ENCODE results near the gene PRDM2.

The PRDM2 gene

DNA sequence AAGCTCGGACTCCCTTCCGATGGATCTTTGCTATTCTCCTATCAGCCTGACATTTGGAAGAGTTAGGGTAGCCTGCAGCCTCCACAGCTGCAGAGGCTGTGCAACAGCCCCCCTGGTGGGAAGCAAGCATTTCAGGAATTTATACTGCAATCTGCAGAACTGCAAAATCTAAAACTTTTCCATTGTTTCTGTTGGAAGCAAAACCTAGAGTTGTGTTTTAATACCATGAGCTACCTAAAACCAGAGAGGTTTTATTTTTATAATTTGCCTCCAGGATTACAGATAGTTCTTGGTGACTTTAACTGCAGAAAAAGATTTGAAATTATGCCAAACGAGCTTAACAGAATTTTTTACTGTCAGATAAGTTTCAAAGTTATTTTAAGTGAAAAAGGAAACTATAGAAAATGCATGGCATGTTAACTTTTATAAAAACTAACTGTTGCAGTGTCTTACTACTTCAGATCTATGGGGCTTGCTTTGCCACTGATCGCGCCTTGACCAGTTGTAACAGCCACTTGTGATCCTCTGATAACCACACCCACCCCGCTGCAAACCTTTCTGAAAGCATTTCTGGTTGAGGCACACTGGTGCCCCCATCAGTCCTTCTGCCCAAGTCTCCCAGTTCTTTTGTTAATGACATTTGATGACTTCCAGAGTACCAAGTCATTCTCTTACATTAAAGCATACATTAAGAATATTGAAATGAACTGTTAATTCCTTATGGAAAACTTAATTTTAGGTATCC, 64.8 kb downstream of the PRDM2 start:
- no peak for DNase-seq

DNA sequence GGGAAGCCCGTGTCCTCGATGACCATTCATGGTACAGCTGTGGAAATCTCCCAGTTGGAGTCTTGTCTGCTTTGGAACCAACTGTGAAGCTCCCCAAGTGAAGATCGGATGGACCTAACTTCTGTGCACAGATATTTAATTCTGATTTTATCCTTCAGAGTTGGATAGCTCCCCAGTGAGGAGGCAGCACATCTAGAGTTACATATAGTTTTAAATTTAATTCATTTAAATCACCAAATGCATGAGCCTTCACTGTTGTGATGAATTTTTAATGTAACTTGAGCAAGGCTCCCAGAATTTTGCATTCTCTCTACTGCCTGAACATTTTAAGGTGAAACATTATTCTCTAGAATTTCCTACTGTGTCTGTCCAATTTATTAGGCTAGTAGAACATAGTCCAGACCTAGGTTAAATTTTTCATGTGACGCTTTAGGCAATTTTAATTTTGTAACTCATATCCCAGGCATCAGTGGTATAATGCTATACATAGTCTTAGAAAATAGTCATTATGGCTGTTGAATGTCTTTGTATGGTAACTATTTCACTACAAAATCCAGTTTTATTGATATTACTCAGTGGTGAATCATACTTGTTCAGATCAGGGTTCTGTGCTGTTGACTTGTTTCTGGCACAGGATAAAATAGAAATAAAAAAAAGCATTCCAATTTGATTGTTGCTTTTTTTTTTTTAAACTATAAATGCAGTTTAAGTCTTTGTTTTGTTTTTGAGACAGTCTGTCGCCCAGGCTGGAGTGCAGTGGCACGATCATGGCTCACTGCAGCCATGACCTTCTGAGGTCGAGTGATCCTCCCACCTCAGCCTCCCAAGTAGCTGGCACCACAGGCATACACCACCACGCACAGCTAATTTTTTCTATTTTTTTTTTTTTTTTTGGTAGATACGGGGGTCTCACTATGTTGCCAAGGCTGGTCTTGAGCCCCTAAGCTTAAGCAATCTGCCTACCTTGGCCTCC, 66.9 kb downstream of the PRDM2 start:
- DNase-seq: no peak

DNA sequence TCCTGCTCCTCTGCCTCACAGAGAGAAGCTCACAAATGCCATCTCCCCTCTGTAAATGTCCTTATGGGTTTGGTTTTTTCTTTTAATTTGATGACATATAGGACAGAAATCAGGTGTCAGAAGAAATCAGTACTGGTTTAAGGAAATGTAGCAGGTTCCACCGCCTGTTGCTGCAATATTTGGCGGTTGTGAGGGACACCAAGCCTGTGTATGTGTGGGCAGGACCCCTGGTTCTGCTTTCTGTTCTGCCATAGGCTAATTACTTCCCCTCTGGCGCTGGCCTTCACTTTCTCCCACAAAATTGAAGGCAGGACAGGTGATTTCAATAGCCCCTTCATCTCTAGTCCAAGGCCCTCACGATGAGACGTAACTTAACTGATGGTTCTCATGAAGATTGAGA, 69.2 kb downstream of the PRDM2 start:
- DNase-seq: no peak

DNA sequence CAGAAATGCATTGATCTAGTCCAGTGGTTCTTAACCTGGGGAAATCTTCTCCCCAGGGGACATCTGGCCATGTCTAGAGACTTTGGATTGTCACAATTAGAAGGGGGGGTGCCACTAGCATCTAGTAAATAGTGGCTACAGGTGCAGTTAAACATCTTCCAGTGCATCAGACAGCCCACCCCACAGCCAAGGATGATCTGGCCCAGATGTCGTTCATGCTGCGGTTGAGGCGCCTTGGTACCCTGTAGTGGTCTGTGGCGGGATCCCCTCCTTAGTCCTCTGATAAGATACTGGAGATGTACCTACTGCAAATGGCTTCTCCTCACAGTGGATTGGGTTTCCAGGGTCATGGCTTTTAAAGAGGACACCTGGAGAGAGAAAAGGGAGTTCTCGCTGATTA, 69.8 kb downstream of the PRDM2 start:
- DNase-seq: no peak

DNA sequence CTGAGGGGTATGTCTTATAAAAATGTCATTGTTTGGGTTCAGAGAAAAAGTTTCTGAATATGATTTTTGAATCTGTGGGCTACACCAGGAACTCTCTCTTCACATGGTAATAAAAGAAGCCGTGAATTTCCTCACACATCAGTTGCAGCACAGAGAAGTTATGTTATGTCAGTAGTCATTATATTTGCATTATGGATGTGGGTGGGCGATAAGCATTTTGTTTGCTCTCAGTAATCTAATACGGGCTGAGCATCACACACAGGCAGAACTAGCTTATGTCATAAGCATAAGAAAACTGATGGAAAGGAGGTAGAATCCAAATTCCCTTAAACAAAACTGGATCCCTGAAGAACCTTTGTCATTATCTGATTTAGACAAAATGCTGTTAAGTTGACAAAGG, 70.8 kb downstream of the PRDM2 start:
- no peak for DNase-seq

DNA sequence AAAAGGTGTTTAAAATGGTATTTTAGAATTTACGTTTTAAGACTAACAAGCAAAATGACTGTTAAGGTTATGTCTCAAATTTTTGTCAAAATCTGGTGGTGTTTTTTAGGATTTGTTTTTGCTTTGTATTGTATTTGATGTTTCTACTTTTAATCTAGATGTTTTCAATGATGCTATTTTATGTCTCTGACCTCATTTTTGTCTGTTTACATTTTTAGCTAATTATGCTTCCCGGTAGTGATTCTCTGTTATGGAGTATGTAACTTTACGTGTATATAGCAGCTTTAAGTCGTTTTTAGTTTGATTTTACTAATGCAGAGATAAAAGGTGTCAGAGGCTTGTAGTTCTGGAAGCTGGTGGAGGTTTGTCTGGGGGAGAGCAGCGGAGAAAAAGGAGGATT, 71.8 kb downstream of the PRDM2 start:
- no peak for DNase-seq

DNA sequence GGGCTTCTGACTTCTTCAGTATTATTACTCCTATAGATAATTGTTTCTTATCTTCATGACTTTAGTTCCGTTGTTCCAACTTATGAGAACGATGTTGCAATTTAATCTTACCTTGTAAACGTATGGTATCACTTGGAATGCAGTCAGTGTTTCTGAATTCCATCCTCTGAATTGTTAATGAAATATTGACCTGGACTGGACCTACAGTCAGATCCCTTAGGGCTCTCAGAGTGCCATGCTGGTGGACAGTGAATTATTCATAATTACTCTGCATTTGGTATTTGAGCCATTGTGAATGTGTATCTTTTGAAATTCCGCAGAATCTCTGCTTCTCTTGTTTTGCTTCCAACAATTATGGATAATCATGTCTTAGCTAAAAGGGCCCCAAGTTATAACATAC, 72.3 kb downstream of the PRDM2 start:
- no peak for DNase-seq

DNA sequence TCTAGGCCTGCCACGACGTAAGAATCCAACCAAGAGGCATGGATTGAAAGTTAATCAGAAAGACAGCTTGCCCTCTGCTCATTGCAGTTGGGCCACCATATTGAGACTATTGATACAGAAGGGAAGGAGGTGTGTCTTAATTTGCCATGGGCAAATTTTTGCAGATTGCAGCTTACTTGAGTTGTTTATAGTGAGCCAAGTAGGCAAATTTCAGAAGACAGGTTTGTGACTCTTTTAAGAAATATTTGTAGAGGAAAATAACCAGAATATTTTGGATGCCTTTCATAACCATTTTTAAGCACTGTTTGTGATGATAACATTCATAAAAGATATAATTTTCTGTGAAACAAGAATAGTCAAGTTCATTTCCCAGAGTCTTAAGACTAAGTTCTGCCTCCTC, 74.1 kb downstream of the PRDM2 start:
- DNase-seq: no peak

DNA sequence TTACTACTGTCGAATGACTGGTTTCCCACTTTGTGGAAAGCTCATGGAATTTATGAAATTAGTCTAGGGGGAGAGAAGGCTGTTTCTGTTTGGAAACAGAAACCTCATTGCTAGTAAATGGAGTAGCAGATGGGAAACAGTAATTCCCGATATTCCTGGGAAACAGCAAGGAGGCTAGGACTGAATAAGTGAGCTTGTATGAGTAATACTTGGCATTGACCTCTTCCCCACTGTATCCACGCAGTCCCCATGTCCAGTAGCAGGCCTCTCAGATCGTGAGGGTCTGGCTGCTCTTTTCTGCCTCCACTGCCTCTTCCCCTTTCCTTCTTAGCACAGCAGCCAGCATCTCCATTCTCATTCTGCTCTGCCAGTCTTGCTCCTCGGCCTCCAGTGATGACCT, 75.5 kb downstream of the PRDM2 start:
- no peak for DNase-seq

DNA sequence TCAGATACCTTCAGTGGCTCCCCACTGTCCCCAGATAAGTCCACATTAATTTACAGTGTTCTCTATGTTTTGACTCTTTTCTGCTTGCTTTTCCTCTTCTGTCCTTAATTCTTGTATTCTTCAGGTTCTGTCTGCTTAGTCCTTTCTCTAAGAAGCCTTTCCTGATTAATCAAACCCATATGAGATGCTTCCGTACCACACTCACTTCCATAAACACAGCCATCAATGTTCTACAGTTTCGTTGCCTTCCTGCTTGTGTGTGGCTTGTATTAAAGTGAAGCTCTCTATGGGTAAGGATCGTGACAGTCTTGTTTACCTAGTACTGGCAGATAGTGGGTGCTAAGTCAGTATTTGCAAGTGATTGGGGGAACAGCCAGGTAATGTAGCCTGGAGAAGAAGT, 75.9 kb downstream of the PRDM2 start:
- no peak for DNase-seq

DNA sequence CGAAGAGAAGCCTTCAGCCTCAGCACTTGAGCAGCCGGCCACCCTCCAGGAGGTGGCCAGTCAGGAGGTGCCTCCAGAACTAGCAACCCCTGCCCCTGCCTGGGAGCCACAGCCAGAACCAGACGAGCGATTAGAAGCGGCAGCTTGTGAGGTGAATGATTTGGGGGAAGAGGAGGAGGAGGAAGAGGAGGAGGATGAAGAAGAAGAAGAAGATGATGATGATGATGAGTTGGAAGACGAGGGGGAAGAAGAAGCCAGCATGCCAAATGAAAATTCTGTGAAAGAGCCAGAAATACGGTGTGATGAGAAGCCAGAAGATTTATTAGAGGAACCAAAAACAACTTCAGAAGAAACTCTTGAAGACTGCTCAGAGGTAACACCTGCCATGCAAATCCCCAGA, 78.4 kb downstream of the PRDM2 start:
- DNase-seq: no peak

DNA sequence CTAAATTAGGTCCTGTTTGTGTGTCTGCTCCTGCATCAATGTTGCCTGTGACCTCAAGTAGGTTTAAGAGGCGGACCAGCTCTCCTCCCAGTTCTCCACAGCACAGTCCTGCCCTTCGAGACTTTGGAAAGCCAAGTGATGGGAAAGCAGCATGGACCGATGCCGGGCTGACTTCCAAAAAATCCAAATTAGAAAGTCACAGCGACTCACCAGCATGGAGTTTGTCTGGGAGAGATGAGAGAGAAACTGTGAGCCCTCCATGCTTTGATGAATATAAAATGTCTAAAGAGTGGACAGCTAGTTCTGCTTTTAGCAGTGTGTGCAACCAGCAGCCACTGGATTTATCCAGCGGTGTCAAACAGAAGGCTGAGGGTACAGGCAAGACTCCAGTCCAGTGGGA, 79.9 kb downstream of the PRDM2 start:
- no peak for DNase-seq

DNA sequence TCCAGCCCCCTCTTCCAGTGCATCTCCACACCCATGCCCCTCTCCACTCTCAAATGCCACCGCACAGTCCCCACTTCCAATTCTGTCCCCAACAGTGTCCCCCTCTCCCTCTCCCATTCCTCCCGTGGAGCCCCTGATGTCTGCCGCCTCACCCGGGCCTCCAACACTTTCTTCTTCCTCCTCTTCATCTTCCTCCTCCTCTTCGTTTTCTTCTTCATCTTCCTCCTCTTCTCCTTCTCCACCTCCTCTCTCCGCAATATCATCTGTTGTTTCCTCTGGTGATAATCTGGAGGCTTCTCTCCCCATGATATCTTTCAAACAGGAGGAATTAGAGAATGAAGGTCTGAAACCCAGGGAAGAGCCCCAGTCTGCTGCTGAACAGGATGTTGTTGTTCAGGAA, 80.8 kb downstream of the PRDM2 start:
- no peak for DNase-seq

DNA sequence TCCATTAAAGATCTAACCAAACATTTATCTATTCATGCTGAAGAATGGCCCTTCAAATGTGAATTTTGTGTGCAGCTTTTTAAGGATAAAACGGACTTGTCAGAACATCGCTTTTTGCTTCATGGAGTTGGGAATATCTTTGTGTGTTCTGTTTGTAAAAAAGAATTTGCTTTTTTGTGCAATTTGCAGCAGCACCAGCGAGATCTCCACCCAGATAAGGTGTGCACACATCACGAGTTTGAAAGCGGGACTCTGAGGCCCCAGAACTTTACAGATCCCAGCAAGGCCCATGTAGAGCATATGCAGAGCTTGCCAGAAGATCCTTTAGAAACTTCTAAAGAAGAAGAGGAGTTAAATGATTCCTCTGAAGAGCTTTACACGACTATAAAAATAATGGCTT, 81.2 kb downstream of the PRDM2 start:
- no peak for DNase-seq

DNA sequence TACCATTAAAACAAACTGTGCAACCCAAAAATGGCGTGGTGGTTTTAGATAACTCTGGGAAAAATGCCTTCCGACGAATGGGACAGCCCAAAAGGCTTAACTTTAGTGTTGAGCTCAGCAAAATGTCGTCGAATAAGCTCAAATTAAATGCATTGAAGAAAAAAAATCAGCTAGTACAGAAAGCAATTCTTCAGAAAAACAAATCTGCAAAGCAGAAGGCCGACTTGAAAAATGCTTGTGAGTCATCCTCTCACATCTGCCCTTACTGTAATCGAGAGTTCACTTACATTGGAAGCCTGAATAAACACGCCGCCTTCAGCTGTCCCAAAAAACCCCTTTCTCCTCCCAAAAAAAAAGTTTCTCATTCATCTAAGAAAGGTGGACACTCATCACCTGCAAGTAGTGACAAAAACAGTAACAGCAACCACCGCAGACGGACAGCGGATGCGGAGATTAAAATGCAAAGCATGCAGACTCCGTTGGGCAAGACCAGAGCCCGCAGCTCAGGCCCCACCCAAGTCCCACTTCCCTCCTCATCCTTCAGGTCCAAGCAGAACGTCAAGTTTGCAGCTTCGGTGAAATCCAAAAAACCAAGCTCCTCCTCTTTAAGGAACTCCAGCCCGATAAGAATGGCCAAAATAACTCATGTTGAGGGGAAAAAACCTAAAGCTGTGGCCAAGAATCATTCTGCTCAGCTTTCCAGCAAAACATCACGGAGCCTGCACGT, 82.1 kb downstream of the PRDM2 start:
- no peak for DNase-seq

DNA sequence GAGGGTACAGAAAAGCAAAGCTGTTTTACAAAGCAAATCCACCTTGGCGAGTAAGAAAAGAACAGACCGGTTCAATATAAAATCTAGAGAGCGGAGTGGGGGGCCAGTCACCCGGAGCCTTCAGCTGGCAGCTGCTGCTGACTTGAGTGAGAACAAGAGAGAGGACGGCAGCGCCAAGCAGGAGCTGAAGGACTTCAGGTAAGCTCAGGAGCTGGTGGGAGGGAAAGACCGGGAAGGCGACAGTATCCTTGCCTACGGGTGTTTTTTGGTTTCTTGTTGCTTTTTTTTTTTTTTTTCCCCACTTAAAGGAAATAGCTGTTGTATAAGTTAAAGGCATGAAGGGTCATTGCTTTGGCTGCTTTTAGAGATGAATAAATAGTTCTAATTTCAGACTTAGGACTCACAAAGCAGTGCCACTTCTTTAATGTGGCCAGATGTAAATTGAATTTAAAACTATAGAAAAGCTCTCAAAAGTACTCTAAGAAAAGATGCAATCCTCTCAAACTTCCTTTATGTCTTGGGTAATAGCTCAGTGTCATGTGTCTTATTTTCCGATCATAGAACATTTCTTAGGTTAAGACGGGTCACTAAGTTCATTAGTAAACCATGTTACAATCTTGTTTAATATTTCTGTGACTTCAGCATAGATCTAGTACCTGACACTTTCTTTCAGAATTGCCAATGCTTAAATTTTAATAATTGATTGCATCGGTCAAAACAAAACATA, 82.8 kb downstream of the PRDM2 start:
- DNase-seq: no peak

DNA sequence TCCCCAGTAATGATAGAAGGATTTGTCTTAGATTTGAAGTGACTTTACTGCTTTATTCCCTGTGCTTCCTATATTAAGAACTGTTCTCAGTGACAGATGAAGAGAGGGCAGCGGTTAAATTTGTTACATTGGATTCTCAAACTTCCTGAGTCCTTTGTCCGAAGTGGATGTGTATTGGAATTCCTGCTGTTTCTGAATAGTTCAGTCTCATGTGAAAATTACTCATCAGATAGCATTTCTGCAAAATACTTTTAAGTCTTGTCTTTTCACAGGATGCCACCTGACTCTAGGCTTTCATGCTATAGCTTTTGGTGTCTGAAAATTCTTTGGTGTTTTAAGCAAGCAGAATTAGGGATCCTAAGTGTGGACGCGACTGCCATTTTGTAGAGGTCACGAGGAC, 83.6 kb downstream of the PRDM2 start:
- no peak for DNase-seq

DNA sequence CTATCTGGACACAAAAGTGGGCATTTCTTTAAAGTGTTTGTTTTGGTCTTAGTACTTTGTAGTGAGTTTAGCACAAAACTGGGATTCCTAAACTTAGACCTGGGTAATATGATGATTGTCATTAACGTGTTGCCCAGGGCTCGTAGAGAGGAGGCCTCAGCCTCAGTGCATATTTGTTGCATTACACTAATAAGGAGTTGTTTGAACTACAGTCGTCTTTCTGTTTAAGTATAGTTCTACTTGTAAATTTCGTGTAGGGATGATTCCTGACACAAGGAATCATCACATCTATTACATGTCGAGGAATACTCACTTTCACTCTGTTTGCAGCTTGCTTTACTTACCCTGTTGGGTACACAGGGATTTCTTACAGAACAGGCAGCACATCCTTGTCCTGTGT, 85.0 kb downstream of the PRDM2 start:
- no peak for DNase-seq

DNA sequence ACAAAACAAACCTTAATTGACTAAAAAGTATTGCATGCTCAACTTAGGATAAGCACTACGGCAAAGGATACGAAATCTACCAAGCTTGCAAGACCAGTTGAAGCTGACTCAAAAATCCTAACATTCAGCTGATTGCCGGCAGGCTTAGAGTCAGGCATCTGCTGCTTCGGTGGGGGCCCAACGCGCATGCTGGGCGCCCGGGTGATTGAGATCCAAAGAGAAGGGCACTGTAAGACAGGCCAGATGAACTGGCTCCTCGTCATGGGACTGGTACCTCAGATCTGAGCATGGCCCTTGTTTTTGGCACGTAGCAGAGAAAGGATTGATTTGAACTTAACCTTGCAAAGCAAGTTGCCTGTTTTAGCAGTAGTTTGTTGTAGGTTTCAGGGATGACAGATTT, 86.6 kb downstream of the PRDM2 start:
- DNase-seq: no peak

DNA sequence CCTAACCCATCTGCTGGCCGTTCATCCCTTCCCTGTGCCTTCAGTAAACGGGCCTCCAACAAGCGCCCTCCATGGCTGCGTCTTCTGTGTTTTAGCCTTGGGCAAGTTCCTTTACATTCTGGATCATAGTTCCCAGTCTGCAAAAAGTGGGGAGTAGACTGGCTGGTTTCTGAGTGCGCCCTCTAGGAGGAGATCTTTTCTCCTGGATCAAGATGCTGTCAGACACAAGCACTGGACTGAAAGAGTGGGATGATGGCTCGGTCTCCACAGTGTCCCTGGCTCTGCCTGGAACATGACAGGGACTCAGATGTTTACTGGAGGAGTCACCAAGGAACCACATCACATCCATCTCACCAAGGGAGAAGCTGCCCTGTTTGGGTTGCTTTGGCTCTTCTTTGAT, 88.8 kb downstream of the PRDM2 start:
- DNase-seq: no peak

DNA sequence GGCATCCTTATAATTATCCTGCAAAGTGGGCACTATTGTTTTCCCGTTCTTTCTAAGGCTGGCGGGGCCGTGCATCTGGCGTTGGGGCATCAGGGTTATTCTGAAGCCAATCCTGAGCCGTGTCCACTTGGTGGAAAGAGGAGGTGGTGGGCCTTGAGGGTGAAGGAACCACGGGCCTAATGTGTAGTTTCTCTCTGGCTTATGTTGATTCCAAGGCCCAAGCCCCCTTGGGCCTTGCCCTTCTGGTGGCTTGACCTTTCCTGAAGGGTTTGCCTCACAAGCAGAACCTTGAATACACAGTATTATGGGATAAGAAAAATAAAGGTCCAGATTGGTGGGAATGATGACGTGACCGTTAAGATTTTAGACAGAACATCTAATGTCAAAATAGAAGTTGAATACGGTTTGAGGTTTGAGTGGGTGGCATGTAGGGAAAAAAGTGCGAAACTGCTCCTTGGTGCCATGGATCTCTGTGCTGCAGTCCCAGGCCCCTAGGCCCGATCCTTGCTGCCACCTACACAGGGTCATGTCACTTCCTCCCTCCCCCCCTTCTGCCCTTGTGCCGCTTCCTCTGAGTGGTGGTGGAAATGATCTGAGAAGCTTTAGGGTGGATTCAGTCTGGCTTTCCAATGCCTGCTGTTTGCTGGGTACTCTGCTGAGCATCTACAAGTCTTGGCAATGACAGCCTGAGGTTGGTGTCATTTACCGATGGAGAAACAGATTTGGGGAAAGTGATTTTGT, 90.5 kb downstream of the PRDM2 start:
- no peak for DNase-seq

DNA sequence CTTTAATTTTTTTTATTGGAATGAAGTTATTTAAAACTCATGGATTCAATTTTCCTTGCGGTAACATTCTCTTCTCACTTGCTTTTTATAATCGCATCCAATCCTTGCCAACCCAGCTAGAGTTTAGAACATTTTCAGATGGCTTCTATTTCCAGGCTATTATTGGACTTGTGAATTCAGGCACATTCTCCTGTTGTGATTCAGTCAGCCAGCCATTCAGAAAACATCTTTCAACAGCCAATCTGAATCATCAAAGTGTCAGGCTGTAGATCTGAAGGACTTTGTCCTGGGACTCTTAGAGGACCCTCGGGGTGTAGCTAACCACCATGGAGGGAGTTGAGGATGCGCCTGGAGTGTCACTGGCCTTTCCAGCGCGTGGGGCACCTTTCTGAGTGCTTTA, 92.4 kb downstream of the PRDM2 start:
- no peak for DNase-seq
